GM21360 (cell line): ENCODE results near the gene CAVIN2.

Experiments used
- ATAC-seq: cut with Tn5 transposase; IDR thresholded peaks from one replicate; pipeline ENCODE4 v1.9.1; 2021; ENCODE audit warnings: mild to moderate bottlenecking, moderate library complexity; ENCODE audit not compliant: unreplicated experiment

The CAVIN2 gene

GRCh38 chr2:191846515-191847476, at the start of gene CAVIN2:
CAVIN2 (minus strand) TSS chr2:191847088; CDS start chr2:191846925, 163 bp downstream.
- ATAC-seq, result peak; percentile 67

- no peak for ATAC-seq
These were observed 48.9 kb upstream of the CAVIN2 start for GRCh38 chr2:191895743-191896142.

DNA sequence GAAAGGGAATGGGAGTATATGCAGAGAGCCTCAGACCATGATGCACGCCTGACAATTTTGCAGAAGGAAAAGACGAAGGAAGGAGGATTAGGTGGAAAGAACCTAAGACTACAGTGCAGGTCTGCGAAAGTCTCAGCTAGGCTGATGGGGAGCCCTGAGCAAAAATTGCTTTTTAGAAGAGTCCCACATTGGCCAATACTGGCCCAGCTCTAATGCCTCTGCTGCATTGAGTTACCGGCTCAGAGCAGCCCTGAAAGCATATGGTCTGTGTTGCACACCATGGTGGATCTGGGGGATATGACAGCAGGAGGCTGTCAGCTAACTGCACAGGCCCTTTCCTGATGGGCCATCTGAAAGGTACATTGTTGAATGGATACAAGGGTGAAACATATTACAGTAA, 48.3 kb upstream of the CAVIN2 start:
- ATAC-seq, result no peak

DNA sequence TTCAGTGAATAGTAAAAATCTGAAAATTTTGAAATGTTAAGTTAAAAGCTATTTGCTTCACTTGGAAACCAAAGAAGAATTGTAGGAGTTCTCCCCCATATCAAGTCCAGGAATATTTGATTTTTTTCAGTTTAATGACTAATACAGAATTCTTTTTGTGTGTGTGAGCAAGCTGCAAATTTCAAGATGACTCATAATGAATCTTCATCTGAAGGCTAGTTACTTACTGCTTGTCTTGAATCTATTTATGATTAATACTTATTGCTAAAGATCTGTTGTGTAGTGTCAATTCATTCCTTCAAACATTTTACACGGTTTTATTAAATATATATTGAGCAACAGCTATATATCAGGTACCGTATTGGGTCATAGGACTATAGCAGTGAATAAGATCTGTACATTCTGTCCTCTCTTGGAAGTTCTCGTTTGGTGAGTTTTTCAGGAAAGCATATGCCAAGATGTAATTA, 47.8 kb upstream of the CAVIN2 start:
- ATAC-seq, result no peak

- no peak for ATAC-seq
These were observed 45.5 kb upstream of the CAVIN2 start for GRCh38 chr2:191892391-191892790.

- no peak for ATAC-seq
These were observed 44.8 kb upstream of the CAVIN2 start for GRCh38 chr2:191891656-191892055.

DNA sequence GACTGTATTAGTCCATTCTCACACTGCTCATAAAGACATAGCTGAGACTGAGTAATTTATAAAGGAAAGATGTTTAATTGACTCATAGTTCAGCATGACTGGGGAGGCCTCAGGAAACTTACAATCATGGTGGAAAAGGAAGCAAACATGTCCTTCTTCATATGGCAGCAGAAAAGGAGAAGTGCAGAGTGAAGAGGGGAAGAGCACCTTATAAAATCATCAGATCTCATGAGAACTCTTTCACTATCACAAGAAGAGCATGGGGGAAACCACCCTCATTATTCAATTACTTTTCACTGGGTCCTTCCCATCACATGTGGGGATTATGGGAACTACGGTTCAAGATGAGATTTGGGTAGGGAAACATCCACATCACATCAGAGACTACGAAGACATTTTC, 43.0 kb upstream of the CAVIN2 start:
- ATAC-seq, result no peak

- ATAC-seq, result no peak
These were observed 41.7 kb upstream of the CAVIN2 start for GRCh38 chr2:191888400-191889166.

- no peak for ATAC-seq
These were observed 38.8 kb upstream of the CAVIN2 start for GRCh38 chr2:191885650-191886049.

- no peak for ATAC-seq
These were observed 38.2 kb upstream of the CAVIN2 start for GRCh38 chr2:191885098-191885497.

GRCh38 chr2:191881982-191882816, 35.3 kb upstream of the CAVIN2 start:
- no peak for ATAC-seq

- no peak for ATAC-seq
These were observed 31.8 kb upstream of the CAVIN2 start for GRCh38 chr2:191878548-191879279.

- no peak for ATAC-seq
These were observed 31.0 kb upstream of the CAVIN2 start for GRCh38 chr2:191877875-191878274.

DNA sequence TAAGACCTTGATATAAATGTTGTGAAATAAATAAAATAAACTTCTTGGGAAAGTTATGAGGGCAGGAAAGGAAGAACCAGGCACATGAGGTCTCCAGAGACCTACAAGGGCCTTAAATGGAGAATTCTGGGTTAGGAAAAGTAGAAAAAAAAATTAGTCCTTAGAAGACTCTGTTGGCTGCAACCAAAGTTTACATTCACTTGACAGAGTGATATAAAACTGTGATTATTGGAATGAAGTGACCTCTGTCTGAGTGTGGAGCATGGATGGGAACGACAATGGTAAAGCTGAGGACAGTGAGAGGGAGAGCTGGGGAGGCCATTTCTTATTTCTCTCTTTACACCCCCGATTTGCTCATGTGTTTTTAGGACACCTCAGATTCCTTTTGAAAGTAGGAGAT, 29.0 kb upstream of the CAVIN2 start:
- ATAC-seq, result no peak

DNA sequence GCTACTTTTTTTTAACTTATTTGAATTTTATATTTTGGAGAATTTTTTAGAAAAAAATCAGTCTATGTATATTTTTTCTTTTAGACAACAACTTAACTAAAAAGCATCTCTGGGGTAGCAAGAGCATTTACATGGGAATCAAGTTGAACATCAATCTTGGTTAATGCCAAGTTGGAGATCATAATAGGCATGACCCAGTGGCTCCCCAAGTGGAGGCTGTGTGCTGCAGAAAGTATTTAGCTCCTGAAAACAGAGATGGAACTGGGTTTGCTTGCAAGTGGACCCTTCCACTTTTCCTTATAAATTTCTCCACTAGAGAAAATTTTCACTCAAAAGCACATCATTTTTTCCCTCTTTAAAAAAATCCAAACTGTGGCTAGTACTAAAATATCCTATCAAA, 23.9 kb upstream of the CAVIN2 start:
- no peak for ATAC-seq

- ATAC-seq, result no peak
These were observed 22.9 kb upstream of the CAVIN2 start for GRCh38 chr2:191869781-191870180.

- no peak for ATAC-seq
These were observed 22.3 kb upstream of the CAVIN2 start for GRCh38 chr2:191869178-191869577.

GRCh38 chr2:191867507-191867847, 20.6 kb upstream of the CAVIN2 start:
- no peak for ATAC-seq

- ATAC-seq, result no peak
These were observed 20.0 kb upstream of the CAVIN2 start for GRCh38 chr2:191866675-191867506.
